ENCODE measurements around the gene DYSF.

Gene DYSF

DNA sequence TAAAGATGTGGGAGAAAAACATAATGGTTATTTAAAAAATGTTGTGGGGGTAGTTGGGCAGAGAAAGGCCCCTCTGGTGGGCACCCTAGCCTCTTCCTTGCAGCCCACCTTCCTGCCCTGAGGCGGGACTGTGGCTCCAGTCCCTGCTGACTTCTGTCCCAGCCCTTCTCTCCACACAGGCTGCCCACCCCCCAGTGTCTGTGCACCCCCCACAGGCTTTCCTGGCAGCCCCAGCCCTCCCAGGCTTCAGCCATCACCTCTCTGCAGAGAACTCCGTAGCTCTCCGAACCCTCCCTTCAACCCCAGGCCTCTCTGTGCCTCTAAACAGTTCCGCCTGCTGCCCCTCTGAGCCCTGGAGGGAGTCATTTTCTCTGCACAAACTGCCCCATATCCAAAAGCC lies 75.4 kb downstream of the DYSF start:
- TF ChIP-seq, protein P1, sequence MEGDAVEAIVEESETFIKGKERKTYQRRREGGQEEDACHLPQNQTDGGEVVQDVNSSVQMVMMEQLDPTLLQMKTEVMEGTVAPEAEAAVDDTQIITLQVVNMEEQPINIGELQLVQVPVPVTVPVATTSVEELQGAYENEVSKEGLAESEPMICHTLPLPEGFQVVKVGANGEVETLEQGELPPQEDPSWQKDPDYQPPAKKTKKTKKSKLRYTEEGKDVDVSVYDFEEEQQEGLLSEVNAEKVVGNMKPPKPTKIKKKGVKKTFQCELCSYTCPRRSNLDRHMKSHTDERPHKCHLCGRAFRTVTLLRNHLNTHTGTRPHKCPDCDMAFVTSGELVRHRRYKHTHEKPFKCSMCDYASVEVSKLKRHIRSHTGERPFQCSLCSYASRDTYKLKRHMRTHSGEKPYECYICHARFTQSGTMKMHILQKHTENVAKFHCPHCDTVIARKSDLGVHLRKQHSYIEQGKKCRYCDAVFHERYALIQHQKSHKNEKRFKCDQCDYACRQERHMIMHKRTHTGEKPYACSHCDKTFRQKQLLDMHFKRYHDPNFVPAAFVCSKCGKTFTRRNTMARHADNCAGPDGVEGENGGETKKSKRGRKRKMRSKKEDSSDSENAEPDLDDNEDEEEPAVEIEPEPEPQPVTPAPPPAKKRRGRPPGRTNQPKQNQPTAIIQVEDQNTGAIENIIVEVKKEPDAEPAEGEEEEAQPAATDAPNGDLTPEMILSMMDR (conservative IDR thresholded peaks at IDR 0.05; ENCODE audit: low read depth) = no peak
- CTCF ChIA-PET = interaction anchor here (0.6 kb wide), 1 partner anchor 17 kb away, joined by 3 read pairs; no protein-coding TSS in a partner anchor
- no peak overlapping the region for H3K27ac ChIP-seq
- POLR2A ChIA-PET (ENCODE audit: low non-redundant PET) = no interaction called here
- no peak for DNase-seq (ENCODE audit: low spot score)

DNA sequence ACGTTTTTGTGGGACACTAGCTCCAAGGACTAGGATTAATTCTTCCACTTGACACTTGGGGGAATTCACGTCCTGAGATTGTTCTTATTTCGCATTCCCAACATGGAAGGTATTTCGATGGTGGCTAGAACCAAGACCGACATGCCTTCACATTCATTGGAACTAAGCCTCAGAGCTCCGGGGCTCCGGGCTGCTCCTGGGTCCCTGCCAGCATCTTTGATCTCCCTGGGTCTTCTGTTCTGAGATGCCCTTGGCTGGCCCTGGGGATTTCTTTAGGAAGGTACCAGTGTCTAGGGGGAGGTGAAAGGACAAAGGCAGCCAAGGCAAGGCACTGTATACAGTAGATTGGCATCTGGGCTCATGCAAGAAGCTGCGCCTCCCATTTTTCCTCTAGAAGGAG lies 76.8 kb downstream of the DYSF start:
- DNase-seq (ENCODE audit: low spot score) = no peak
- TF ChIP-seq, protein P1 (conservative IDR thresholded peaks at IDR 0.05; ENCODE audit: low read depth) = no peak
- POLR2A ChIA-PET (ENCODE audit: low non-redundant PET) = no interaction called here
- no peak overlapping the region for H3K27ac ChIP-seq
- CTCF ChIA-PET = interaction anchor here (0.6 to 2.0 kb wide), 4 partner anchors 11 to 1464 kb away, joined by 3 to 8 read pairs (median 3); no protein-coding TSS in a partner anchor

DNA sequence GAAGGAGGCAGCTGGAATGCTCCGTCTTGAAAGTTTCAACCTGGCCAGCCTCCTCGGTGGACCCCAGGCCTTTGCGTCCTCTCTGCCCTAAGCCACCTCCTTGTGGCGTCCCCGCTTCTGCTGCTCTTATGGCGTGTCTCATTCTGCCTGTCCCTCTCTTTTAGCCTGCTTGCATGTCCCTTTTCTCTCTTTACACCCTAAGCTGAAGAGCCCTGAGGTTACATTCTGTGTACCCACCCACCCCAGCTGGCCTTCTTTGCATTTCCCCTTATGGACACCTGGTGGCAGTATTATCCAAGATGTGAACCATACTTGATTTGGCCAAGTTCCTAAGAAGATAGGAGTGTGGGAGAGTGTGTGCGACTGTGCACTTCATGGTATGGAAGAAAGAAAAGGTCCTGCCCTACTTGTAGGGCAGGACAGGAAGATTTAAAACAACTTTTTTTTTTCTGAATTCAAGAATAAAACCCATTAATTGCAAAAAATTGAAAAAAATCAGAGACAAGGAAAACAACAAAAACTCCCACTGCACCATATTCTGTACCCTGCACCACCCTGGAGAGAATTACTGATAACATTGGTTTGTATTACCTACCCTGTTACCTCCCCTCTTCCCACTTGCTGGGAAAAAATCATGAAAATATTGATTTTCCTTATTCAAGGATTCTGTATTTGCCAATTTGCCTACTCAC lies 77.4 kb downstream of the DYSF start:
- ChIA-PET CTCF (interaction anchor here (0.6 to 2.0 kb wide), 5 partner anchors 10 to 1464 kb away, joined by 3 to 8 read pairs (median 3); no protein-coding TSS in a partner anchor), POLR2A (ENCODE audit: low non-redundant PET) (no interaction called here)
- no peak overlapping the region for H3K27ac ChIP-seq
- TF ChIP-seq, protein P1 (conservative IDR thresholded peaks at IDR 0.05; ENCODE audit: low read depth) = peak; percentile 43
- peak; percentile 57 for DNase-seq (ENCODE audit: low spot score)

DNA sequence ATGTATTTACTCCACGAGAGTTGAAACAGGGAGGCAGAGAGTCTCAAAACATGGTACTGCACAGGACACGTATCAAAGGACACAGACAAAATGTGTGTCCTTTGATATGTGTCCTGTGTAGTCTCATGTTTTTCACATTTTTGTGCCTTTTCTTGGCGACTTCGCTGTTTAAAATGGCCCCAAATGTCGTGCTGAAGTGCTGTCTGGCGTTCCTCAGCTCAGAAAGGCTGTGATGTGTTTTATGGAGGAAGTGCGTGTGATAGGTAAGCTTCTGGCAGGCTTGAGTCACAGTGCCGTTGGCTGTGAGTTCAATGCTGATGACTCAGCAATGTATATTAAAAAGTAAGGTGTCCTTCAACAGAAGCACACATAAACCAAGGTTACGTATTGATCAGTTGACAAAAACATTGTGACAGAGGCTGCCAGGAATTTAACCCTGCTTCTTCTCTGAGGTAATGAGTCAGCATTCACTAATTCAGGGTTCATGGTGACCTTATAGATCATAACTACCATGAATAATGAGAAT lies 78.2 kb downstream of the DYSF start:
- no peak overlapping the region for H3K27ac ChIP-seq
- CTCF ChIA-PET = no interaction called here
- TF ChIP-seq, protein P1 (conservative IDR thresholded peaks at IDR 0.05; ENCODE audit: low read depth) = no peak
- peak; percentile 67 for DNase-seq (ENCODE audit: low spot score)
- POLR2A ChIA-PET (ENCODE audit: low non-redundant PET) = no interaction called here

DNA sequence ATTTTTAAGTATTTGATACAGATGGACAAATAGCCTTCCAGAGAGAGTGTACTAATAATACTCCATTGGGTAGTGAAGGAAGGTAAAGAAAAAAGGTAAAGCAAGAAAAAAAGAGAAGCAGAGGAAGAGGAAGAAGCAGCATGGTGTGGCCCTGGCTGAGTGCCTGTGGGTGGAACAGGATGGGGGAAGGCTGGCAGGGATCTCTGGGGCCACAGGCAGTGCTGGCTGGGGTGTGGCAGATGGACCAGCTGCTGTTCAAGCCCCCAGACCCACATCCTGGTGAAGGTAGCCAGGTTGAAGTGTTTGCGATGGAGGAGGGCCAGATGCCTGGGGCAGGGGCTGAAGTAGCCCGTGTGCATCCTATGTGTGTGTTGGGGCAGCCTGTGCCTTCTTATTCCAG lies 79.0 kb downstream of the DYSF start:
- DNase-seq (ENCODE audit: low spot score) = no peak
- ChIA-PET POLR2A (ENCODE audit: low non-redundant PET) (no interaction called here), CTCF (no interaction called here)
- TF ChIP-seq, protein P1 (conservative IDR thresholded peaks at IDR 0.05; ENCODE audit: low read depth) = no peak
- H3K27ac ChIP-seq = no peak overlapping the region

DNA sequence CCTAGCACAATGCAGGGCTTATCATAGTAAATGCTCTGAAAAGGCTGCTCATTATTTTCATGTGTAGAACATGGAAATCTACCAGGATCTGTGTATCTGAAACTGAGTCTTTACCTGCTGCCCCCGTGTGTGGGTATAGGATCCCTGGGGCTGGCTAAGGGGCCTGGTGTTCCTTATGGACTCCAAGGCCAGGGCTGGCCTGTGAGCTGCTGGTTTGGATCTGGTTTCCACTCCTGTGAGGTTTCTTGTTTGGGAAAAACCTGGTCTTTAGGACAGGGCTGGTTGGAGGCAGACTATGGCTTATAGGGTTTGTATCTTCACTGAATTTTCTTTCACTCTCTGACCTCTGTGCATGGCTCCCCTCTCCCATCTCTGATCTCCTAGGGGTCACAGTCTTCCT lies 80.8 kb downstream of the DYSF start:
- DNase-seq (ENCODE audit: low spot score) = no peak
- POLR2A ChIA-PET (ENCODE audit: low non-redundant PET) = no interaction called here
- H3K27ac ChIP-seq = no peak overlapping the region
- TF ChIP-seq, protein P1 (conservative IDR thresholded peaks at IDR 0.05; ENCODE audit: low read depth) = no peak
- CTCF ChIA-PET = no interaction called here

All from RWPE1 (cell line).